ENCODE measurements around the gene ATP8A2.

GRCh38 chr13:26017932-26018665 is 646.3 kb downstream of the ATP8A2 start:
- TF ChIP-seq GATA1 (IDR thresholded peaks at IDR 0.05; ENCODE audit: low read depth, low read length), result no peak
- TF ChIP-seq POLR2A (IDR thresholded peaks at IDR 0.05; ENCODE audit: low read length), result no peak
